ENCODE measurements around the gene DUSP8. TPM values are rescaled to one million over a fixed set of nuclear protein-coding genes. Genes with fewer than 3 reads are reported as not detected.
"Not testable (repeated sequence)": the region's sequence is repeated elsewhere in the genome, so short reads cannot be mapped to it uniquely, and the experiment has no call there.

Gene DUSP8
- total RNA-seq, 1 donor from 2014 or later, result 2.2 TPM

GRCh38 chr11:1604711-1605110 is 32.6 kb upstream of the DUSP8 start:
- no peaks in the 10 kb centered on the region for H3K4me1 Mint-ChIP-seq (ENCODE audit: unreplicated experiment)
- no peaks in the 10 kb centered on the region for H3K36me3 Mint-ChIP-seq (ENCODE audit: low read depth, unreplicated experiment)
- TF ChIP-seq, protein P1, sequence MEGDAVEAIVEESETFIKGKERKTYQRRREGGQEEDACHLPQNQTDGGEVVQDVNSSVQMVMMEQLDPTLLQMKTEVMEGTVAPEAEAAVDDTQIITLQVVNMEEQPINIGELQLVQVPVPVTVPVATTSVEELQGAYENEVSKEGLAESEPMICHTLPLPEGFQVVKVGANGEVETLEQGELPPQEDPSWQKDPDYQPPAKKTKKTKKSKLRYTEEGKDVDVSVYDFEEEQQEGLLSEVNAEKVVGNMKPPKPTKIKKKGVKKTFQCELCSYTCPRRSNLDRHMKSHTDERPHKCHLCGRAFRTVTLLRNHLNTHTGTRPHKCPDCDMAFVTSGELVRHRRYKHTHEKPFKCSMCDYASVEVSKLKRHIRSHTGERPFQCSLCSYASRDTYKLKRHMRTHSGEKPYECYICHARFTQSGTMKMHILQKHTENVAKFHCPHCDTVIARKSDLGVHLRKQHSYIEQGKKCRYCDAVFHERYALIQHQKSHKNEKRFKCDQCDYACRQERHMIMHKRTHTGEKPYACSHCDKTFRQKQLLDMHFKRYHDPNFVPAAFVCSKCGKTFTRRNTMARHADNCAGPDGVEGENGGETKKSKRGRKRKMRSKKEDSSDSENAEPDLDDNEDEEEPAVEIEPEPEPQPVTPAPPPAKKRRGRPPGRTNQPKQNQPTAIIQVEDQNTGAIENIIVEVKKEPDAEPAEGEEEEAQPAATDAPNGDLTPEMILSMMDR (IDR thresholded peaks at IDR 0.05; ENCODE audit: unreplicated experiment), result no peak
- no peak overlapping the region for H3K4me3 Mint-ChIP-seq (ENCODE audit: unreplicated experiment)
- no peak overlapping the region for H3K27ac Mint-ChIP-seq (ENCODE audit: unreplicated experiment)
- H3K9me3 Mint-ChIP-seq (ENCODE audit: unreplicated experiment), result peaks cover 5% of the 10 kb centered on the region
- DNase-seq (ENCODE audit: low spot score), result no peak
- H3K27me3 Mint-ChIP-seq (ENCODE audit: unreplicated experiment), result peaks cover 3% of the 10 kb centered on the region

GRCh38 chr11:1604181-1604580 is 32.1 kb upstream of the DUSP8 start:
- Mint-ChIP-seq H3K9me3 (ENCODE audit: unreplicated experiment) (peaks cover 5% of the 10 kb centered on the region), H3K27ac (ENCODE audit: unreplicated experiment) (no peak overlapping the region), H3K4me1 (ENCODE audit: unreplicated experiment) (no peaks in the 10 kb centered on the region), H3K4me3 (ENCODE audit: unreplicated experiment) (no peak overlapping the region), H3K36me3 (ENCODE audit: low read depth, unreplicated experiment) (no peaks in the 10 kb centered on the region), H3K27me3 (ENCODE audit: unreplicated experiment) (peaks cover 3% of the 10 kb centered on the region)
- DNase-seq (ENCODE audit: low spot score), result no peak
- TF ChIP-seq, protein P1 (IDR thresholded peaks at IDR 0.05; ENCODE audit: unreplicated experiment), result no peak

- no peak overlapping the region for H3K27ac Mint-ChIP-seq (ENCODE audit: unreplicated experiment)
Measured at GRCh38 chr11:1603629-1604028, 31.6 kb upstream of the DUSP8 start.

DNA sequence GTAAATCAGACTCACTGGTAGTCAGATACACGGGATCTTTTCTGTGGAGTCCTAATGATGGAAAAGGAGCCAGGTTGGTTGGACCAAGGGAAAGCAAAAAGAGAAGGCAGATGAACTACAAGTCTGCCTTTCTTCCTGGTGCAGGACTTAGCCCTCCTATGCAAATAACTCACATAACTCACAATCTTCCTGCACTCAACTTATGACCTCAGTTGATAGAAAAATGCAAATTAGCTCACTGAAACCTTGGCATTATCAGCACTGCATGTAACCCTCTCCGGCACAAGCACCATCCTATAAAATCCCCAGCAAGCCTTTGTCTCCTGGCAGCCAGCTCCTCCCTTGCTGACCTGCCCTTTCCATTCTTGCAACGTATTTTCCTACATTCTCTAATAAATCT is 29.6 kb upstream of the DUSP8 start:
- not testable (repeated sequence) for DNase-seq (ENCODE audit: low spot score); H3K9me3 Mint-ChIP-seq (ENCODE audit: unreplicated experiment); H3K27ac Mint-ChIP-seq (ENCODE audit: unreplicated experiment); H3K36me3 Mint-ChIP-seq (ENCODE audit: low read depth, unreplicated experiment); H3K27me3 Mint-ChIP-seq (ENCODE audit: unreplicated experiment); H3K4me3 Mint-ChIP-seq (ENCODE audit: unreplicated experiment)
- H3K4me1 Mint-ChIP-seq (ENCODE audit: unreplicated experiment), result peaks cover 11% of the 10 kb centered on the region

More at GRCh38 chr11:1603629-1604028, 31.6 kb upstream of the DUSP8 start:
- DNase-seq (ENCODE audit: low spot score), result no peak
- Mint-ChIP-seq H3K4me3 (ENCODE audit: unreplicated experiment) (no peak overlapping the region), H3K36me3 (ENCODE audit: low read depth, unreplicated experiment) (no peaks in the 10 kb centered on the region), H3K9me3 (ENCODE audit: unreplicated experiment) (peaks cover 5% of the 10 kb centered on the region), H3K27me3 (ENCODE audit: unreplicated experiment) (peaks cover 2% of the 10 kb centered on the region), H3K4me1 (ENCODE audit: unreplicated experiment) (no peaks in the 10 kb centered on the region)
- TF ChIP-seq, protein P1 (IDR thresholded peaks at IDR 0.05; ENCODE audit: unreplicated experiment), result no peak

GRCh38 chr11:1600626-1601025 is 28.6 kb upstream of the DUSP8 start:
- H3K9me3 Mint-ChIP-seq (ENCODE audit: unreplicated experiment), result peaks cover 5% of the 10 kb centered on the region
- no peak for DNase-seq (ENCODE audit: low spot score)

More at GRCh38 chr11:1600626-1601025, 28.6 kb upstream of the DUSP8 start:
- H3K27ac Mint-ChIP-seq (ENCODE audit: unreplicated experiment), result no peak overlapping the region
- H3K27me3 Mint-ChIP-seq (ENCODE audit: unreplicated experiment), result peaks cover 2% of the 10 kb centered on the region
- peaks cover 22% of the 10 kb centered on the region for H3K4me1 Mint-ChIP-seq (ENCODE audit: unreplicated experiment)
- no peak overlapping the region for H3K4me3 Mint-ChIP-seq (ENCODE audit: unreplicated experiment)
- H3K36me3 Mint-ChIP-seq (ENCODE audit: low read depth, unreplicated experiment), result no peaks in the 10 kb centered on the region
- TF ChIP-seq, protein P1 (IDR thresholded peaks at IDR 0.05; ENCODE audit: unreplicated experiment), result no peak
